Osteoblast (primary cell): ENCODE data around the gene CD163. TPM values are rescaled to one million over a fixed set of nuclear protein-coding genes. Genes with fewer than 3 reads are reported as not detected.
"Not testable (repeated sequence)": the region's sequence is repeated elsewhere in the genome, so short reads cannot be mapped to it uniquely, and the experiment has no call there.

ENCODE experiments used
- DNase-seq: peaks from one replicate; pipeline ENCODE4 v3.0.0; 2011; ENCODE audit warnings: low spot score, mixed read lengths; ENCODE audit not compliant: insufficient read length; ENCODE audit errors: missing footprints
- H2AFZ ChIP-seq: 2 replicates; pipeline ENCODE4 v1.6.0; 2011; ENCODE audit warnings: mild to moderate bottlenecking, low read length
- H3K27ac ChIP-seq: 2 replicates; pipeline ENCODE4 v1.5.1; 2011; ENCODE audit warnings: mild to moderate bottlenecking, low read depth, low read length, moderate library complexity
- H3K27me3 ChIP-seq: 2 replicates; pipeline ENCODE4 v1.6.0; 2012; ENCODE audit warnings: mild to moderate bottlenecking, control low read depth, inconsistent platforms, low read length, moderate library complexity; ENCODE audit not compliant: insufficient read depth
- H3K36me3 ChIP-seq: 2 replicates; pipeline ENCODE4 v1.5.1; 2011; ENCODE audit warnings: mild to moderate bottlenecking, low read length, control low read depth, moderate library complexity; ENCODE audit not compliant: insufficient read depth
- H3K4me1 ChIP-seq: 2 replicates; pipeline ENCODE4 v1.5.1; 2011; ENCODE audit warnings: mild to moderate bottlenecking, low read length, control low read depth, moderate library complexity; ENCODE audit not compliant: insufficient read depth
- H3K4me2 ChIP-seq: 2 replicates; pipeline ENCODE4 v1.6.0; 2011; ENCODE audit warnings: mild to moderate bottlenecking, low read length; ENCODE audit not compliant: insufficient read depth
- H3K4me3 ChIP-seq: fragments of 200-600 bp; sonication (generic); 3 replicates; pipeline ENCODE4 v1.5.1; 2012; ENCODE audit warnings: mild to moderate bottlenecking, low read length, inconsistent platforms; ENCODE audit not compliant: insufficient read depth
- H3K79me2 ChIP-seq: 2 replicates; pipeline ENCODE4 v1.6.0; 2012; ENCODE audit warnings: mild to moderate bottlenecking, low read length, control low read depth, inconsistent platforms; ENCODE audit not compliant: insufficient read depth
- H3K9me3 ChIP-seq: 2 replicates; pipeline ENCODE4 v1.5.1; 2011; ENCODE audit warnings: low read depth, low read length, control low read depth
- H4K20me1 ChIP-seq: 2 replicates; pipeline ENCODE4 v1.6.0; 2012; ENCODE audit warnings: mild to moderate bottlenecking, low read length, control low read depth; ENCODE audit not compliant: insufficient read depth
- CTCF ChIP-seq: IDR thresholded peaks from 2 replicates; pipeline ENCODE4 v1.5.1; 2011; ENCODE audit warnings: mild to moderate bottlenecking, low read depth, low read length, moderate library complexity; ENCODE audit errors: extremely low read depth
- total RNA-seq: library from RNA; depleted of rRNA; stranded (reverse); fragments of >200 nt; gene quantifications from 2 replicates; pipeline ENCODE4 v1.2.3, GENCODE V29; 2012

Gene CD163
- total RNA-seq, 1 donor, result under 0.01 TPM

DNA sequence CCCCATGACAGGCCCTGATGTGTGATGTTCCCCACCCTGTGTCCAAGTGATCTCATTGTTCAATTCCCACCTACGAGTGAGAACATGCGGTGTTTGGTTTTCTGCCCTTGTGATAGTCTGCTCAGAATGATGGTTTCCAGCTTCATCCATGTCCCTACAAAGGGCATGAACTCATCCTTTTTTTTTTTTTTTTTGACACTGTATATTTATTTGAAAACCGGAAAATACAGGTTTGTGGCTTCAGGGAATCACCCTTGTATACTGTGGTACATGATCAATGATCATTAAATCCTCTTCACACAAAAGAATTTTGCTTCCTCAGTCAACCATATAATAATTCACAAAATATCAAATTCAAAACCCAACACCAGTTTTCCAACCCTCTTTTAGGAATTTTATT is 66.1 kb downstream of the CD163 start:
- not testable (repeated sequence) for H3K27ac ChIP-seq, H3K79me2 ChIP-seq, H2AFZ ChIP-seq, H3K4me2 ChIP-seq, H4K20me1 ChIP-seq, H3K4me1 ChIP-seq, H3K27me3 ChIP-seq, DNase-seq, H3K4me3 ChIP-seq, H3K9me3 ChIP-seq, H3K36me3 ChIP-seq

DNA sequence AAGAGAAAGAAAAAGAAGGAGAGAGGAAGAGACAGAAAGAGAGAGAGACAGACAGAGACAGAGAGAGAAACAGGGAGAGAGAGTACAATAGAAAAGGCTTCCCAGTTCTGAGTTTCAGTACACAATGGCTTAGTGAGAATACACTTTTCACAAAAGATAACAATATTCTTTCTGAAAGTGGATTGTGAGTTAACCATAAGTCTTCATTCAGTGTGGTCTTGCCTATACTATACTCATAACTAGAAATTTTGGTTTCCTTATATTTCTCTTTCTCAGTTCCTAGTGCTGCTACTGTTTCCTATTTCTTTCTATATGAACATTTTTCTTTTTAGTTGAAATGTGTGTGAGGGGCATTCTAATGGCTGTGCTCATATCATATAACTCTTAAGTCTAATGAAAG is 68.9 kb downstream of the CD163 start:
- no peak for DNase-seq
- Histone ChIP-seq H2AFZ (peak overlapping the region; percentile 58), H3K4me3 (no peak overlapping the region), H3K79me2 (no peaks in the 10 kb centered on the region), H3K4me2 (no peak overlapping the region), H3K27me3 (no peaks in the 10 kb centered on the region), H3K4me1 (peaks cover 9% of the 10 kb centered on the region), H3K9me3 (no peaks in the 10 kb centered on the region), H3K36me3 (no peaks in the 10 kb centered on the region), H3K27ac (no peak overlapping the region), H4K20me1 (no peaks in the 10 kb centered on the region)
- TF ChIP-seq CTCF, result no peak

DNA sequence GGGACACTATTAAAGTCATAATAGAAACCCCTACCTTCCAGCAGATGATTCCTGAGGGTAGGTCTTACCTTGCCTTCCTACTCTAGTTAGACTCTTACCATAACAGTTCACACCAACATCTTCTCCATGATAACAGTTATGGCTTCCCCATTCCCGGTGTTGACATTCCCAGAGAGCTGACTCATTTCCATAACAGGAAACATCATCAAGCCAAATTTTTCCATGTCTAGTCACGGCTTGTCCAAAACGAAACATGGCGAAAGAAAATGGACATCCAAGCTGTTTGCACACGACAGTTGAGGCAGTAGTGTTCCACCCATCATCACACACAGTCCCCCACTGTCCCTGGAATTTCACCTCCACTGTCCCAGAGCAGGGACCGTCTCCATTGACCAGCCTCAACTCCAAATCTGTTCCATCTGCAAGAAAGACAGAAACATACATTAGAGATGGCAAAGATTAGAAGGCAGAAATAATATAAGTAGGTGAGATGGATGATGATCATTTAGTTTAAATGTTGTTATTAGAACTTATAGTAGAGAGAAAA is 70.2 kb downstream of the CD163 start:
- peak; percentile 90 for DNase-seq
- H3K27me3 ChIP-seq, result no peaks in the 10 kb centered on the region
- no peaks in the 10 kb centered on the region for H3K79me2 ChIP-seq
- H3K36me3 ChIP-seq, result no peaks in the 10 kb centered on the region
- peak overlapping the region; percentile 23 for H3K27ac ChIP-seq
- H4K20me1 ChIP-seq, result no peaks in the 10 kb centered on the region
- no peak for TF ChIP-seq CTCF
- H3K4me3 ChIP-seq, result peak overlapping the region; percentile 31
- peak overlapping the region; percentile 59 for H3K4me2 ChIP-seq
- H2AFZ ChIP-seq, result peak overlapping the region; percentile 92
- H3K9me3 ChIP-seq, result no peaks in the 10 kb centered on the region
- peaks cover 9% of the 10 kb centered on the region for H3K4me1 ChIP-seq

DNA sequence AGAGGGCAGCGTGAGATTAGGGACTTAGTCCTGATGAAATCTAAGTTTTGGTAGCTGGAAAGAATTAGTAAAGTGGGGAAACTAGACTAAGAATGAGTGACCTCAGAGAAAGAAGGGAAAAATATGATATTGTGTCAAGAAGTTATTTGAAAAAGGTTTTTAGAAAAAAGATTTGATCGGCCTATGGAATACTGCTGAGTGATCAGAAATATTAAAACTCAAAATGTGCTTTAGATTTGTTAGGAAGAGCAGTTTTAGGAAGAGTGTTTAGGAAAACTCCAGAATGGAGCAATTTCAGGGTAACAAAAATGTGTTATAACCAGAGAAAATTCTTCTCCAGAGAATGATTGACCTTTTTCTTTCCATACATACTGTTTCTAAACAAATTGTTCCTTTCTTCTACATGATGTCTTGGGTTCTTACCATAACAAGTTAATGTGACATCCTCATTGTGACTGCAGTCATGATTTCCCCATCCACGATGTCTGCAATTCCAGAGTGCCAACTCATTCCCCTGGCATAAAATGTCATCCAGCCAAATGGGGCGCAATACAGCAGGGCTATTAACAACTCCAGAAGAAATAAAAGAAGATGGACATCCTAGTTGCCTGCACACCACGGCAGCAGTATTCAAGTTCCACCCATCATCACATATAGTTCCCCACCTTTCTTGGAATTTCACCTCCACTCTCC is 71.4 kb downstream of the CD163 start:
- Histone ChIP-seq H3K27ac (no peak overlapping the region), H3K4me2 (no peak overlapping the region), H3K9me3 (no peaks in the 10 kb centered on the region), H3K27me3 (no peaks in the 10 kb centered on the region), H3K79me2 (no peaks in the 10 kb centered on the region), H3K4me1 (peaks cover 9% of the 10 kb centered on the region), H3K4me3 (no peak overlapping the region), H2AFZ (peak overlapping the region; percentile 11), H4K20me1 (no peaks in the 10 kb centered on the region), H3K36me3 (no peaks in the 10 kb centered on the region)
- DNase-seq, result no peak
- TF ChIP-seq CTCF, result no peak

Other genes starting within 250 kb of the CD163 start
- gene ACSM4, start 199.7 kb downstream of the CD163 start, total RNA-seq, result not detected in 2 replicates
- gene CD163L1, start 59.6 kb downstream of the CD163 start, total RNA-seq, result under 0.01 and 0.88 TPM in 2 replicates
- gene APOBEC1, start 162.1 kb upstream of the CD163 start, total RNA-seq, result not detected in 2 replicates
- not detected in 2 replicates for gene GDF3, start 192.0 kb upstream of the CD163 start, total RNA-seq
- not detected in 2 replicates for gene DPPA3, start 207.7 kb upstream of the CD163 start, total RNA-seq
- not detected in 2 replicates for gene CLEC4C, start 243.6 kb upstream of the CD163 start, total RNA-seq